Hepatocyte (in vitro differentiated cells): ENCODE results near the gene LRRFIP1.

ENCODE experiments used
- EZH2 ChIP-seq: fragments of 200-600 bp; sonication (generic); IDR thresholded peaks from 2 replicates; pipeline ENCODE4 v1.6.1; 2016; ENCODE audit warnings: antibody characterized with exemption, mild to moderate bottlenecking, borderline replicate concordance
- EZH2phosphoT487 ChIP-seq: fragments of 200-600 bp; sonication (generic); IDR thresholded peaks from one replicate; pipeline ENCODE4 v1.6.1; 2018; ENCODE audit warnings: antibody characterized with exemption, mild to moderate bottlenecking, low read depth, moderate library complexity; ENCODE audit not compliant: unreplicated experiment, severe bottlenecking
- TF ChIP-seq, protein P1 (sequence below): fragments of 200-600 bp; sonication (generic); IDR thresholded peaks from 2 replicates; pipeline ENCODE4 v1.5.1; 2016; ENCODE audit warnings: antibody characterized with exemption, mild to moderate bottlenecking; ENCODE audit not compliant: poor library complexity

DNA sequence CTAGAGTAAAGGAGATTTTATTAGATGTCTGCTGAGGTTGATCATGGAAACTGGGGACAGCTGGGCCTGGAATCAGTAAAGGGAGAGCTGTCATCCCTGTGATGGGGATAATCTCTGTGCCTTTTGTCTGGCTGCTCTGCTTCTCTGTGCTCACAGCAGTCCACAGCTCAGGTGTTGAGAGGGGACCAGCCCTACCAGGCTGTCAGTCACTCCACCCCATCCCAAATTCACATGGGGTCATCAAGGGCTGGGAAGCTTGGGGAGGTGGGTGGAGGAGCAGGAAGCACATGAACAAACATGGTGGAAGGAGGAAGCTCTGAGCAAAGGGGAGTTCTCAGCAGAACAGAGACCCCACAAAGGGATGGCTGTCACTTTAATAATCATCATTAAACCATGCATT is 13.7 kb upstream of the LRRFIP1 start:
- TF ChIP-seq, protein P1, sequence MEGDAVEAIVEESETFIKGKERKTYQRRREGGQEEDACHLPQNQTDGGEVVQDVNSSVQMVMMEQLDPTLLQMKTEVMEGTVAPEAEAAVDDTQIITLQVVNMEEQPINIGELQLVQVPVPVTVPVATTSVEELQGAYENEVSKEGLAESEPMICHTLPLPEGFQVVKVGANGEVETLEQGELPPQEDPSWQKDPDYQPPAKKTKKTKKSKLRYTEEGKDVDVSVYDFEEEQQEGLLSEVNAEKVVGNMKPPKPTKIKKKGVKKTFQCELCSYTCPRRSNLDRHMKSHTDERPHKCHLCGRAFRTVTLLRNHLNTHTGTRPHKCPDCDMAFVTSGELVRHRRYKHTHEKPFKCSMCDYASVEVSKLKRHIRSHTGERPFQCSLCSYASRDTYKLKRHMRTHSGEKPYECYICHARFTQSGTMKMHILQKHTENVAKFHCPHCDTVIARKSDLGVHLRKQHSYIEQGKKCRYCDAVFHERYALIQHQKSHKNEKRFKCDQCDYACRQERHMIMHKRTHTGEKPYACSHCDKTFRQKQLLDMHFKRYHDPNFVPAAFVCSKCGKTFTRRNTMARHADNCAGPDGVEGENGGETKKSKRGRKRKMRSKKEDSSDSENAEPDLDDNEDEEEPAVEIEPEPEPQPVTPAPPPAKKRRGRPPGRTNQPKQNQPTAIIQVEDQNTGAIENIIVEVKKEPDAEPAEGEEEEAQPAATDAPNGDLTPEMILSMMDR, result no peak
- no peak for TF ChIP-seq EZH2phosphoT487
- TF ChIP-seq EZH2, result no peak
